ENCODE measurements around the gene CDK17.

- TF ChIP-seq CTCF (IDR thresholded peaks at IDR 0.05; ENCODE audit: control extremely low read depth in 1 of 3, insufficient read depth in 1 of 3, low read depth in 1 of 3, low read length in 3 of 3) (no peak), POLR2AphosphoS5 (IDR thresholded peaks at IDR 0.05; ENCODE audit: low read depth, low read length) (no peak), TAF7 (optimal IDR thresholded peaks at IDR 0.05; ENCODE audit: borderline replicate concordance, low read depth, low read length) (no peak), TBP (IDR thresholded peaks at IDR 0.05; ENCODE audit: low read depth, low read length) (no peak), POLR2A (IDR thresholded peaks at IDR 0.05; ENCODE audit: control extremely low read depth in 1 of 2, low read depth in 2 of 2, low read length in 2 of 2) (no peak), YY1 (IDR thresholded peaks at IDR 0.05; ENCODE audit: low read depth, low read length) (no peak), GTF2F1 (IDR thresholded peaks at IDR 0.05; ENCODE audit: borderline replicate concordance, low read depth, low read length) (no peak)
These were observed 25.1 kb upstream of the CDK17 start for GRCh38 chr12:96425321-96425720.
